HepG2 (cell line): Measurements from ENCODE around the gene MIS18A. TPM values are rescaled to one million over a fixed set of nuclear protein-coding genes. Genes with fewer than 3 reads are reported as not detected.

Experiments used
- ATAC-seq: fragments of 200-7000 bp; cut with Tn5 transposase; 3 replicates; pipeline ENCODE4 v1.9.1; 2020; ENCODE audit warnings: mild to moderate bottlenecking, moderate library complexity
- BruUV-seq: library from RNA; stranded (reverse); fragments of 400-500 nt; replicated peaks from 2 replicates; lab custom pipeline; 2021; lab: Mats Ljungman, UMichigan
- CTCF ChIA-PET: fragments of 300-600 bp; formaldehyde crosslinking; extraction: SDS; loops from one replicate; lab custom pipeline; 2021; ENCODE audit warnings: low total read pairs, inconsistent platforms, low intra/inter-chr PET ratio; lab: Yijun Ruan, JAX
- POLR2A ChIA-PET: fragments of 350-600 bp; sonication (Branson Sonifier 250); formaldehyde crosslinking; loops from one replicate; lab custom pipeline; 2020; ENCODE audit warnings: antibody characterized with exemption, inconsistent platforms; lab: Yijun Ruan, JAX
- DNase-seq: peaks from one replicate; pipeline ENCODE4 v3.0.0-alpha.2; 2015; ENCODE audit warnings: low spot score
- FAIRE-seq: peaks from 3 replicates; lab custom pipeline; 2011; peaks lifted over from hg19 to GRCh38; lab: Jason Lieb, UNC
- H2AFZ ChIP-seq: one replicate; pipeline ENCODE4 v1.6.1; 2011; ENCODE audit warnings: low read length, inconsistent platforms
- H3K27ac ChIP-seq: fragments of 300-600 bp; 3 replicates; pipeline ENCODE4 v1.8.0; 2011; ENCODE audit warnings: mixed run types, mild to moderate bottlenecking, mixed read lengths, low read length, inconsistent platforms; ENCODE audit not compliant: insufficient read depth; ENCODE audit errors: extremely low read length
- H3K27me3 ChIP-seq, 2 experiments: fragments of 200-600 bp in 1 of 2; 2 replicates in 1 of 2; 3 replicates in 1 of 2; pipeline versions ENCODE4 v1.6.0 to v1.8.0; 2011; ENCODE audit warnings: low read length in 2 of 2, mild to moderate bottlenecking in 2 of 2, moderate library complexity in 2 of 2, inconsistent platforms in 1 of 2; ENCODE audit not compliant: insufficient read depth in 2 of 2, control insufficient read depth in 1 of 2
- H3K36me3 ChIP-seq, 2 experiments: fragments of 200-600 bp in 1 of 2; replicated peaks in 1 of 2; 2 replicates in 1 of 2; 3 replicates in 1 of 2; pipeline versions ENCODE4 v1.5.1 to v1.8.0; 2011; ENCODE audit warnings: low read length in 2 of 2, inconsistent platforms in 1 of 2; ENCODE audit not compliant: insufficient read depth in 2 of 2, control insufficient read depth in 1 of 2
- H3K4me1 ChIP-seq: 2 replicates; pipeline ENCODE4 v1.5.1; 2012; ENCODE audit warnings: low read length, inconsistent platforms; ENCODE audit not compliant: insufficient read depth
- H3K4me2 ChIP-seq: 2 replicates; pipeline ENCODE4 v1.6.0; 2011; ENCODE audit warnings: low read depth, low read length, inconsistent platforms
- H3K4me3 ChIP-seq, 3 experiments: fragments of 200-600 bp in 1 of 3; sonication (generic), shearing (Covaris generic) in 1 of 3; replicated peaks in 1 of 3; 2 replicates each; pipeline ENCODE4 v1.5.1; 2011 to 2016; ENCODE audit warnings: low read length in 3 of 3, inconsistent platforms in 2 of 3, low read depth in 2 of 3, mild to moderate bottlenecking in 2 of 3, control low read depth in 1 of 3, mixed read lengths in 1 of 3; ENCODE audit not compliant: insufficient read depth in 1 of 3
- H3K79me2 ChIP-seq: one replicate; pipeline ENCODE4 v1.6.1; 2011; ENCODE audit warnings: low read length, inconsistent platforms; ENCODE audit not compliant: insufficient read depth
- H3K9ac ChIP-seq: 2 replicates; pipeline ENCODE4 v1.6.0; 2011; ENCODE audit warnings: mild to moderate bottlenecking, low read depth, low read length, inconsistent platforms; ENCODE audit not compliant: insufficient read depth
- H3K9me3 ChIP-seq: 2 replicates; pipeline ENCODE4 v1.5.1; 2012; ENCODE audit warnings: mild to moderate bottlenecking, low read length
- H4K20me1 ChIP-seq: 2 replicates; pipeline ENCODE4 v1.6.0; 2011; ENCODE audit warnings: inconsistent platforms, mild to moderate bottlenecking, low read length, moderate library complexity; ENCODE audit not compliant: insufficient read depth
- DMAP1 ChIP-seq: IDR thresholded peaks from 2 replicates; pipeline ENCODE4 v1.6.1; 2016
- JUND ChIP-seq: sonication (generic); formaldehyde crosslinking; IDR thresholded peaks from 2 replicates; pipeline ENCODE4 v1.8.0; 2022; ENCODE audit warnings: mild to moderate bottlenecking, missing genetic modification reagents
- MTA1 ChIP-seq: sonication (generic); formaldehyde crosslinking; IDR thresholded peaks from 2 replicates; pipeline ENCODE4 v1.4.0; 2020; ENCODE audit warnings: missing genetic modification reagents, mild to moderate bottlenecking, borderline replicate concordance
- MTA3 ChIP-seq: sonication (generic); formaldehyde crosslinking; IDR thresholded peaks from 2 replicates; pipeline ENCODE4 v1.4.0; 2020; ENCODE audit warnings: missing genetic modification reagents
- PHF5A ChIP-seq: IDR thresholded peaks from one replicate; pipeline ENCODE4 v1.6.1; 2018; ENCODE audit warnings: low read depth, missing genetic modification reagents; ENCODE audit not compliant: unreplicated experiment
- ZFP62 ChIP-seq: sonication (generic); formaldehyde crosslinking; IDR thresholded peaks from 2 replicates; pipeline ENCODE4 v1.4.0; 2020; ENCODE audit warnings: missing genetic modification reagents
- ZNF24 ChIP-seq: fragments of 450-650 bp; IDR thresholded peaks from 2 replicates; pipeline ENCODE4 v1.6.1; 2017; ENCODE audit warnings: antibody characterized with exemption, mild to moderate bottlenecking
- ZNF570 ChIP-seq: sonication (generic); formaldehyde crosslinking; IDR thresholded peaks from 2 replicates; pipeline ENCODE4 v1.4.0; 2020; ENCODE audit warnings: mild to moderate bottlenecking, missing genetic modification reagents, borderline replicate concordance
- ZNF644 ChIP-seq: IDR thresholded peaks from 2 replicates; pipeline ENCODE4 v1.6.1; 2016; ENCODE audit warnings: low read depth
- ZNF777 ChIP-seq: sonication (generic); formaldehyde crosslinking; IDR thresholded peaks from 2 replicates; pipeline ENCODE4 v1.4.0; 2020; ENCODE audit warnings: missing genetic modification reagents
- WGBS: methylation state at CpG from one replicate; pipeline ENCODE4 v1.1.6; 2017; ENCODE audit warnings: low lambda C conversion rate; 5-methylcytosine and 5-hydroxymethylcytosine counted together
- in situ Hi-C: cut with HindIII; loops from 2 replicates; pipeline ENCODE4 v1.10.0; 2017; ENCODE audit warnings: low pct_unique_long_range_greater_than_20kb; ENCODE audit not compliant: extremely low pct_ligation_motif_present
- intact Hi-C: fragments of 100-400 bp; cut with micrococcal nuclease; formaldehyde crosslinking; loops from one replicate; pipeline ENCODE4 v1.10.0; 2022; ENCODE audit not compliant: unreplicated experiment
- polyA plus RNA-seq, 8 experiments: library from polyadenylated mRNA; depleted of rRNA in 3 of 8; stranded (reverse) in 7 of 8; unstranded in 1 of 8; fragments of >200 nt; fragmentation: Illumina TruSeq in 4 of 8; extraction: Trizol in 4 of 8; gene quantifications; 2 replicates each; pipeline versions ENCODE4 v1.2.1 to v1.2.3, GENCODE V29; 2011 to 2016; ENCODE audit warnings: low read depth in 4 of 8, missing spikeins in 1 of 8, mixed read lengths in 1 of 8; ENCODE audit not compliant: insufficient read depth in 1 of 8
- total RNA-seq, 5 experiments: library from RNA; depleted of rRNA; stranded (reverse); fragments of >200 nt; fragmentation: Illumina TruSeq; extraction: Trizol; gene quantifications; 2 replicates each; pipeline ENCODE4 v1.2.3, GENCODE V29; 2016; ENCODE audit warnings: low read depth in 1 of 5
- TF ChIP-seq, protein P1 (sequence below): IDR thresholded peaks from 2 replicates; pipeline ENCODE4 v1.6.1; 2016; ENCODE audit warnings: control low read depth
- TF ChIP-seq, protein P2 (sequence below): sonication (generic); formaldehyde crosslinking; IDR thresholded peaks from 2 replicates; pipeline ENCODE4 v1.4.0; 2020; ENCODE audit warnings: mild to moderate bottlenecking, low read depth, missing genetic modification reagents
- TF ChIP-seq, protein P3 (sequence below): sonication (generic); formaldehyde crosslinking; conservative IDR thresholded peaks from 2 replicates; pipeline ENCODE4 v1.4.0; 2020; ENCODE audit warnings: missing genetic modification reagents

Gene MIS18A
- total and polyA plus RNA-seq, 2 of the 13 experiments (the other 11 are each of a cell fraction or from before 2014, with no cell fraction given) = 11.2 to 41.4 TPM

DNA sequence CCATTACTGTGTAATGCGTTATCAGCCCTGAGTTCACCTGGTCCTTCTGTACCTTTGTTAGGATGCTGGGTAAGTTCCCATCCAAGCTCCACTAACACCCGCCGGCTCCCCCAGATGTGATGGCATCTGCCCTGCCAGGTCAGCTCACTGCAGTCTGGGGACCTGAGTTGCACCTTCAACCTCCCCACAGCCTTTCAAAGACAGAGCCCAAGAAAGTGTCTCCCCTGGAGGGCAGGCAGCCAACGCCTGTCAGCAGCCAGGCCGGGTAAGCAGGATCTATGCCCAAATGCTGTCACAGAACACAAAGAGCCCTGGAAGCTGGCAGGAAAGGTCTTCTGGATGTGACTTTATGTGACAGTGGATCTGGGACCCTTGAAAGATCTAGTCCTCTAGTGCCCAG, 33.5 kb upstream of the MIS18A start:
- H3K9ac ChIP-seq = no peak overlapping the region
- DNase-seq (no peak), ATAC-seq (no peak), FAIRE-seq (no peak)
- H3K4me2 ChIP-seq = no peak overlapping the region
- H3K27ac ChIP-seq = no peak overlapping the region
- H3K27me3 ChIP-seq = no peaks in the 10 kb centered on the region
- H3K9me3 ChIP-seq = no peaks in the 10 kb centered on the region
- ChIA-PET POLR2A (no interaction called here), CTCF (no interaction called here)
- no peaks in the 10 kb centered on the region for H4K20me1 ChIP-seq
- no peak overlapping the region for H2AFZ ChIP-seq
- no peak overlapping the region for H3K4me3 ChIP-seq
- no peaks in the 10 kb centered on the region for H3K79me2 ChIP-seq
- in situ Hi-C loops = no loop called here
- no TSS peak for BruUV-seq
- peaks cover 27% of the 10 kb centered on the region for H3K4me1 ChIP-seq
- intact Hi-C loops = no loop called here
- TF ChIP-seq ZFP62 (CRISPR knock-in tag) = no peak
- TF ChIP-seq, protein P1, sequence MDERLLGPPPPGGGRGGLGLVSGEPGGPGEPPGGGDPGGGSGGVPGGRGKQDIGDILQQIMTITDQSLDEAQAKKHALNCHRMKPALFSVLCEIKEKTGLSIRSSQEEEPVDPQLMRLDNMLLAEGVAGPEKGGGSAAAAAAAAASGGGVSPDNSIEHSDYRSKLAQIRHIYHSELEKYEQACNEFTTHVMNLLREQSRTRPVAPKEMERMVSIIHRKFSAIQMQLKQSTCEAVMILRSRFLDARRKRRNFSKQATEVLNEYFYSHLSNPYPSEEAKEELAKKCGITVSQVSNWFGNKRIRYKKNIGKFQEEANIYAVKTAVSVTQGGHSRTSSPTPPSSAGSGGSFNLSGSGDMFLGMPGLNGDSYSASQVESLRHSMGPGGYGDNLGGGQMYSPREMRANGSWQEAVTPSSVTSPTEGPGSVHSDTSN = no peak
- TF ChIP-seq PHF5A (CRISPR knock-in tag) = no peak
- no peak for TF ChIP-seq ZNF644 (CRISPR knock-in tag)
- TF ChIP-seq ZNF570 (CRISPR knock-in tag) = no peak
- TF ChIP-seq MTA3 = no peak
- TF ChIP-seq, protein P2, sequence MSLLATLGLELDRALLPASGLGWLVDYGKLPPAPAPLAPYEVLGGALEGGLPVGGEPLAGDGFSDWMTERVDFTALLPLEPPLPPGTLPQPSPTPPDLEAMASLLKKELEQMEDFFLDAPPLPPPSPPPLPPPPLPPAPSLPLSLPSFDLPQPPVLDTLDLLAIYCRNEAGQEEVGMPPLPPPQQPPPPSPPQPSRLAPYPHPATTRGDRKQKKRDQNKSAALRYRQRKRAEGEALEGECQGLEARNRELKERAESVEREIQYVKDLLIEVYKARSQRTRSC (CRISPR knock-in tag) = no peak
- TF ChIP-seq DMAP1 (CRISPR knock-in tag) = no peak
- TF ChIP-seq MTA1 (CRISPR knock-in tag) = no peak
- TF ChIP-seq ZNF777 (CRISPR knock-in tag) = no peak
- TF ChIP-seq ZNF24 = no peak
- TF ChIP-seq, protein P3, sequence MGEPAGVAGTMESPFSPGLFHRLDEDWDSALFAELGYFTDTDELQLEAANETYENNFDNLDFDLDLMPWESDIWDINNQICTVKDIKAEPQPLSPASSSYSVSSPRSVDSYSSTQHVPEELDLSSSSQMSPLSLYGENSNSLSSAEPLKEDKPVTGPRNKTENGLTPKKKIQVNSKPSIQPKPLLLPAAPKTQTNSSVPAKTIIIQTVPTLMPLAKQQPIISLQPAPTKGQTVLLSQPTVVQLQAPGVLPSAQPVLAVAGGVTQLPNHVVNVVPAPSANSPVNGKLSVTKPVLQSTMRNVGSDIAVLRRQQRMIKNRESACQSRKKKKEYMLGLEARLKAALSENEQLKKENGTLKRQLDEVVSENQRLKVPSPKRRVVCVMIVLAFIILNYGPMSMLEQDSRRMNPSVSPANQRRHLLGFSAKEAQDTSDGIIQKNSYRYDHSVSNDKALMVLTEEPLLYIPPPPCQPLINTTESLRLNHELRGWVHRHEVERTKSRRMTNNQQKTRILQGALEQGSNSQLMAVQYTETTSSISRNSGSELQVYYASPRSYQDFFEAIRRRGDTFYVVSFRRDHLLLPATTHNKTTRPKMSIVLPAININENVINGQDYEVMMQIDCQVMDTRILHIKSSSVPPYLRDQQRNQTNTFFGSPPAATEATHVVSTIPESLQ (CRISPR knock-in tag) = no peak
- no peak for TF ChIP-seq JUND (CRISPR knock-in tag)
- 94% methylated on average over 3 of the region's 5 CpGs for WGBS
- peaks cover 10 to 48% of the 10 kb centered on the region in 2 experiments for H3K36me3 ChIP-seq
